Measurements from ENCODE around the gene LGALS14.
"Not testable (repeated sequence)": the region's sequence is repeated elsewhere in the genome, so short reads cannot be mapped to it uniquely, and the experiment has no call there.

GRCh38 chr19:39669860-39670259 lies 34.4 kb upstream of the LGALS14 start:
- TF ChIP-seq CTCF (IDR thresholded peaks at IDR 0.05); ELF4 (CRISPR knock-in tag; IDR thresholded peaks at IDR 0.05; ENCODE audit: low read depth); MYBL2 (CRISPR knock-in tag; IDR thresholded peaks at IDR 0.05); NFYB (CRISPR knock-in tag; conservative IDR thresholded peaks at IDR 0.05; ENCODE audit: low read depth); TEAD4 (CRISPR knock-in tag; IDR thresholded peaks at IDR 0.05); ESRRA (CRISPR knock-in tag; IDR thresholded peaks at IDR 0.05; ENCODE audit: borderline replicate concordance); ATF1 (CRISPR knock-in tag; IDR thresholded peaks at IDR 0.05); E2F4 (CRISPR knock-in tag; IDR thresholded peaks at IDR 0.05; ENCODE audit: borderline replicate concordance, low read depth); PREB (CRISPR knock-in tag; IDR thresholded peaks at IDR 0.05; ENCODE audit: borderline replicate concordance); SMAD3 (CRISPR knock-in tag; IDR thresholded peaks at IDR 0.05; ENCODE audit: borderline replicate concordance); CREM (CRISPR knock-in tag; IDR thresholded peaks at IDR 0.05); TP53 (CRISPR knock-in tag; IDR thresholded peaks at IDR 0.05); SP1 (CRISPR knock-in tag; conservative IDR thresholded peaks at IDR 0.05): not testable (repeated sequence)
